Measurements from ENCODE around the gene NRG3.

Gene NRG3

DNA sequence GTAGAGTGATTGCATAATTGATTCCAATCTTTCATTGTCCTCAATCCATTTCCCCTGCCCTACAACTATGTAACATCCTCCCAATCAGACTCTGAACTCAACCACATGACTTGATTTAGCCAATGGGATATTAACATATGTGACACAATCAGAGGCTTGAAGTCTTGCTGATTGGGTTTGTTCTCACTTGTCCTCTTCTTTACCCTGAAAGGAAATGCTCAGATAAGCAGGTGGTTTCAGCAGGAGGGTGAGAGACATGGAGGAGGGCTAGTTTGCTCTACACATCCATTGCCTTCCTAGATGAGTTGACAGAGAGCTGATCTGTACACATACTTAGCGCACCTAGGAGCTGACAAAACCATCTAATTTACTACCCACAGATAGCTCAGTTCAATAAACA, 669.4 kb downstream of the NRG3 start:
- Histone ChIP-seq H3K4me1 (ENCODE audit: control insufficient read depth, insufficient read depth, low read length) (no peaks in the 10 kb centered on the region), H3K9me3 (ENCODE audit: control insufficient read depth, low read length) (no peaks in the 10 kb centered on the region), H3K27me3 (replicated peaks; ENCODE audit: control insufficient read depth, insufficient read depth, low read length) (no peaks in the 10 kb centered on the region)

DNA sequence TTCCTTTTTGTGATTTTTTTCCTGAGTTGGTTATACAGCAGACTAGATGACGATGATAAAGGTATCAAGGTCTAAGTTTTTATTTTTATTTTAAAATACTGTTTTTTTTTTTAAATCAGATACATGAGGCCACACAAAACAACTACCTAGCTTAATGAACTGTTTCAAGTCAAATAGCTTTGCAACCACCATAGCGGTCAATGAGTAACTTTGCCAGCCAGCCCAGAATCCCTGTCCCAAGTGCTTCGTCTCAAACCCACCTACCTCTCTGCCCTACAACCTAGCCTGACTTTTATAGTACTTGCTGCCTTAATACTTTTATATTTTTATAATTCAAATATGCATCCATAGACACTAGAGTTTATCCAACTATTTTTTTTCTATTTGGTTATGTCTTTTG, 676.5 kb downstream of the NRG3 start:
- Histone ChIP-seq H3K9ac (ENCODE audit: low read length) (no peak overlapping the region), H3K4me1 (ENCODE audit: control insufficient read depth, insufficient read depth, low read length) (no peaks in the 10 kb centered on the region), H3K36me3 (ENCODE audit: control insufficient read depth, insufficient read depth, low read length, severe bottlenecking) (no peaks in the 10 kb centered on the region), H3K27me3 (replicated peaks; ENCODE audit: control insufficient read depth, insufficient read depth, low read length) (no peaks in the 10 kb centered on the region), H3K9me3 (ENCODE audit: control insufficient read depth, low read length) (no peaks in the 10 kb centered on the region), H3K4me3 (ENCODE audit: low read length) (no peak overlapping the region)
- no peak for DNase-seq (ENCODE audit: low read depth)

More for the DNA sequence above, 669.4 kb downstream of the NRG3 start:
- no peaks in the 10 kb centered on the region for H3K36me3 ChIP-seq (ENCODE audit: control insufficient read depth, insufficient read depth, low read length, severe bottlenecking)
- DNase-seq (ENCODE audit: low read depth): no peak
- H3K4me3 ChIP-seq (ENCODE audit: low read length): no peak overlapping the region
- H3K9ac ChIP-seq (ENCODE audit: low read length): no peak overlapping the region

DNA sequence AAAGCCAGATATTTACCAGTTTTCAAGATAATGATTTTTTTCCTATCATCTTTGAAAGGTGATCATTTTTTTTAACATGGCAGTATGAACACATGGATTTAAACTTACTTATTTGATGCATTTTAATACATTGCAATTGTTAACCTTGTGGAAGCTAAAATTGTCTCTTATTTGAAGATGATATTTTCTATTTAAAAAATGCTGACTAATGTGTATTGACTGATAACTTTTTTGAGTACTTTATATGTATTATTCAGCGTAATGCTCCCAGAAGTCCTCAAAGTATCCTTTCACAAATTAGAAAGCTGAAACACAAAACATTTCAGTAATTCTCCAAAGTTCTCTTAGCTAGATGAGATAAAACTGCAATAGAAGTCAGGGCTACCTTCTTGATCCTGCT, 677.3 kb downstream of the NRG3 start:
- Histone ChIP-seq H3K9me3 (ENCODE audit: control insufficient read depth, low read length) (no peaks in the 10 kb centered on the region), H3K36me3 (ENCODE audit: control insufficient read depth, insufficient read depth, low read length, severe bottlenecking) (no peaks in the 10 kb centered on the region), H3K4me3 (ENCODE audit: low read length) (no peak overlapping the region), H3K27me3 (replicated peaks; ENCODE audit: control insufficient read depth, insufficient read depth, low read length) (no peaks in the 10 kb centered on the region), H3K4me1 (ENCODE audit: control insufficient read depth, insufficient read depth, low read length) (no peaks in the 10 kb centered on the region), H3K9ac (ENCODE audit: low read length) (no peak overlapping the region)
- no peak for DNase-seq (ENCODE audit: low read depth)

DNA sequence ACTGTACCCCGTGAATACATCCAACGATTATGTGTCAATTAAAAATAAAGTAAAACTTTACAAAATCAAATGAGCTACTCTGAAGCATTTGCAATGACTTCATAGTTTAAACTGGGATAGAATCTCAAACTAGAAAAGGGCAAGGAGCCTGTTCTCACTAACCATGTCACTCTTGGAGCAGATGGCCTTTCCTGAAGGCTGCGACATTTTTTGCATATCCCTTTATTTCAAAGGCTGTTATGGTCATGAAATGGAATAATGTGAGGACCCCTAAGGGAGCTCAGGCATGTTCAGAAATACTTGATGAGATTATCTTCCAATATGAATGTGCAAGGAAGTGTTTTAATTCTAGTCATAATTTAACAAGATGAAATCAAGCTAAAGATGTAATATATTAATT, 679.4 kb downstream of the NRG3 start:
- DNase-seq (ENCODE audit: low read depth): no peak
- Histone ChIP-seq H3K9ac (ENCODE audit: low read length) (no peak overlapping the region), H3K27me3 (replicated peaks; ENCODE audit: control insufficient read depth, insufficient read depth, low read length) (no peaks in the 10 kb centered on the region), H3K4me3 (ENCODE audit: low read length) (no peak overlapping the region), H3K36me3 (ENCODE audit: control insufficient read depth, insufficient read depth, low read length, severe bottlenecking) (no peaks in the 10 kb centered on the region), H3K4me1 (ENCODE audit: control insufficient read depth, insufficient read depth, low read length) (no peaks in the 10 kb centered on the region), H3K9me3 (ENCODE audit: control insufficient read depth, low read length) (no peaks in the 10 kb centered on the region)

DNA sequence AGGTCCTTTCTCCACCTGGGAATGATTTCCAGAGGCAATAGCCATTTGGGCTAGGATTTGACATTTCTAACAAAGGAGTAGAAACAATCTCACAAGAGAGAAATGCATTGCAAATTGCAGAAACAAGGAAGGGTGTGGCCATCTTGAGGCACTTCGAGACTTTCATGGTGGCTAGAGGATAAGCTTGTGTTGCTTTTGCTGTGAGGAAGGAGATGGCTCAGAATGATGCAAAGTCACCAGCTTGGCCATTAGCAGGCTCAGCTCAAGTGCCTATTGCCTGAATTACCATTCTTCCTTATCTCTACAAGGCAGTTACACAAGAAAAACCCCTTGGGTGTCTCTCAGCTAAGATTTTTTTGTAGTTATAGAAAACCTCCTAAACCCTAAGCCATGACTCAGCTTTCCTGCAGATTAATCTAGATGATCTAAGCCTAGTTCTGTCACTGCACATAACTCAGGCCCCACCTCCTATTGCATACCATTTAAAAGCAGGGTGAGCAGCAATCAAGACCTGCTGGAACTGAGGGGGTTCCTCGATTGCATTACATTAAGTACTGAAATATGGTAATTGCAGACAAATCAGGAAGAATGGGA, 683.1 kb downstream of the NRG3 start:
- DNase-seq (ENCODE audit: low read depth): no peak
- H3K36me3 ChIP-seq (ENCODE audit: control insufficient read depth, insufficient read depth, low read length, severe bottlenecking): no peaks in the 10 kb centered on the region
- H3K4me3 ChIP-seq (ENCODE audit: low read length): no peak overlapping the region
- no peaks in the 10 kb centered on the region for H3K4me1 ChIP-seq (ENCODE audit: control insufficient read depth, insufficient read depth, low read length)
- H3K9me3 ChIP-seq (ENCODE audit: control insufficient read depth, low read length): no peaks in the 10 kb centered on the region
- H3K27me3 ChIP-seq (replicated peaks; ENCODE audit: control insufficient read depth, insufficient read depth, low read length): no peaks in the 10 kb centered on the region
- no peak overlapping the region for H3K9ac ChIP-seq (ENCODE audit: low read length)

DNA sequence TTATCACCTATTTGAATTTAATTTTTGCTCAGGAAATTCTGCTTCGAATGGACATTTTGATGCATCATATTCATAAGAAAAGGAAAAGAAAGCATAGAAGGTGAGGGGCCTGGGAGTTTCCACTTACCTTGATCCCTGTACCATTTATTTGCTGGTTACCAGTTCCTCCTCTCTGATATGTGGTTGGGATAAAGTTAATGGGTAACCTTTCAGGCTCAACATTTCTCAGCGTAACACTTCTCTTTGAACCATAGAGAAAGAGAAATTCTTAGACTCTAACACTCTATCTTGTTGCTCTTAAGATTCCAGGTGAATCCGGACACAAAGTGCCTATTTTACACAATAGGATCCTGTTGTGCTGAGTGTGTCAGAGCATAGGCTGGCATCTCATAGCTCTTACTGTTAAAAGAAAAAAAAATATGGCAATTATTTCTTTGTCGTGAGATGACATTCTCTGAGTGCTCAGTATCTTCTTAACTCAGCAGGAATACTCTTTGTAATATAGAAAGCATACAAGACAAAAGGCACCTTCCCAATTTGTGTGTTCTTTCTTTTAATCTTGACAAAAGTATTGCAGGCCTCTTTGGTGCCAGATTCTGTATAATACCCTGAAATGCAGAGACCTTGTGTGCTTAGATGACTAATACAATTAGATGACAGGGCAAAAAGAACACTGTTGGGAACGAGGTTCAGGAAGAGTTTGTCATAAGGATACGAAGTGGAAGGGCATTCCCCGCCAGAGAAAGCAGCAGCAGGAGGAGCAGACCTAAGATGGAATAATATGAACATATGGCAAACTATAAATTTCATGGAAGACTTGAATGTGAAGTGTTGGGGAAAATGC, 689.6 kb downstream of the NRG3 start:
- Histone ChIP-seq H3K4me3 (ENCODE audit: low read length) (no peak overlapping the region), H3K36me3 (ENCODE audit: control insufficient read depth, insufficient read depth, low read length, severe bottlenecking) (no peaks in the 10 kb centered on the region), H3K4me1 (ENCODE audit: control insufficient read depth, insufficient read depth, low read length) (no peaks in the 10 kb centered on the region), H3K27me3 (replicated peaks; ENCODE audit: control insufficient read depth, insufficient read depth, low read length) (no peaks in the 10 kb centered on the region), H3K9ac (ENCODE audit: low read length) (no peak overlapping the region), H3K9me3 (ENCODE audit: control insufficient read depth, low read length) (no peaks in the 10 kb centered on the region)
- no peak for DNase-seq (ENCODE audit: low read depth)

DNA sequence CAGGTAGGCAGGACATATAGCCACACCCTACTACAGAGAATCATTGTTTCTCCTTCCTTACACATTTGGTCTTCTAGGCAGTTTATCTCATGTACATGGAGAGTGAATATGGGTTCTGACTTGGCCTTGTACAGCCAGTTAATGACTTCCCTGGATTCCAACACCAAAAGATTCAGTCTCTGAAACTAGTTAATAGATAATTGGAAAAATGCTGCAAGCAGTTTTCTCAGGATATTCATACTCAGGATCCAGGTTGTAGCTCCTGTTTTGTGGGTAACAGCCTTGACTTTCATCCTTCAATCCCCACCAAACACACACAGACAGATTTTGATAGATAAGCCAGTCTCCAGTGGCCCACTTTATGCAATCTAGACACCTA, 690.2 kb downstream of the NRG3 start:
- no peaks in the 10 kb centered on the region for H3K4me1 ChIP-seq (ENCODE audit: control insufficient read depth, insufficient read depth, low read length)
- no peaks in the 10 kb centered on the region for H3K27me3 ChIP-seq (replicated peaks; ENCODE audit: control insufficient read depth, insufficient read depth, low read length)
- no peak for DNase-seq (ENCODE audit: low read depth)
- no peak overlapping the region for H3K4me3 ChIP-seq (ENCODE audit: low read length)
- no peak overlapping the region for H3K9ac ChIP-seq (ENCODE audit: low read length)
- H3K9me3 ChIP-seq (ENCODE audit: control insufficient read depth, low read length): no peaks in the 10 kb centered on the region
- H3K36me3 ChIP-seq (ENCODE audit: control insufficient read depth, insufficient read depth, low read length, severe bottlenecking): no peaks in the 10 kb centered on the region

DNA sequence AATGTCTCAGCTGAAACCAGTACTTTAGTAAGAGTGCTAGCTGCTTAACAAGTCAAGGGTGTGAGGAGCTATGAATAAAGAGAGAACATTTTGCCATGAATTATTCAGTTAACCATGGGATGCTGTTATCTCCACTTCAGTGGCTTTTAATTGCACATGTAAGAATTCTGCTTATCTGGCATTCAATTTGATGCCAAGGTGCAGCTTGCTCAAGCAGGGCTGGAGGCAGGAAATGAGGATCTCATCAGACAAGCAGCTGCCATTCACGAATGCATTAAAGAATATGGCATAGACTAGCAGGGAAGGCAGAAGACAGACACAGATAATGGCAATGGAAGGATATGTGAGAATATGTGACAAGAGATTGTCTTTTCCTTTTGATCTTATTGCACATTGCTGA, 697.8 kb downstream of the NRG3 start:
- Histone ChIP-seq H3K27me3 (replicated peaks; ENCODE audit: control insufficient read depth, insufficient read depth, low read length) (no peaks in the 10 kb centered on the region), H3K9ac (ENCODE audit: low read length) (no peak overlapping the region), H3K36me3 (ENCODE audit: control insufficient read depth, insufficient read depth, low read length, severe bottlenecking) (no peaks in the 10 kb centered on the region), H3K4me3 (ENCODE audit: low read length) (no peak overlapping the region), H3K9me3 (ENCODE audit: control insufficient read depth, low read length) (no peaks in the 10 kb centered on the region), H3K4me1 (ENCODE audit: control insufficient read depth, insufficient read depth, low read length) (no peaks in the 10 kb centered on the region)
- DNase-seq (ENCODE audit: low read depth): no peak

DNA sequence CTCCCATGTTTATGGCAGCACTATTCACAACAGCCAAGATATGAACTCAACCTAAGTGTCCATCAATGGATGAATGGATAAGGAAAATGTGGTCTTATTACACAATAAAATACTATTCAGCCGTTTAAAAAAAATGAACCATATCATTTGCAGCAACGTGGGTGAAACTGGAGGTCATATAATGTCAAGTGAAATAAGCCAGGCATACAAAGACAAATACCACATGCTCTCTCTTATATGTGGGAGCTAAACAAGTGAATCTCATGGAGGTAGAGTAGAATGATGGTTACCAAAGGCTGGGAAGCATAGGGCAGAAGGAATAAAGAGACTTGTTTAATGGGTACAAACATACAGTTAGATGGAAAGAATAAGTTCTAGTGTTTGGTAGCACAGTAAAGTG, 699.1 kb downstream of the NRG3 start:
- Histone ChIP-seq H3K9me3 (ENCODE audit: control insufficient read depth, low read length) (no peaks in the 10 kb centered on the region), H3K9ac (ENCODE audit: low read length) (no peak overlapping the region), H3K4me3 (ENCODE audit: low read length) (no peak overlapping the region), H3K4me1 (ENCODE audit: control insufficient read depth, insufficient read depth, low read length) (no peaks in the 10 kb centered on the region), H3K36me3 (ENCODE audit: control insufficient read depth, insufficient read depth, low read length, severe bottlenecking) (no peaks in the 10 kb centered on the region), H3K27me3 (replicated peaks; ENCODE audit: control insufficient read depth, insufficient read depth, low read length) (no peaks in the 10 kb centered on the region)
- no peak for DNase-seq (ENCODE audit: low read depth)

DNA sequence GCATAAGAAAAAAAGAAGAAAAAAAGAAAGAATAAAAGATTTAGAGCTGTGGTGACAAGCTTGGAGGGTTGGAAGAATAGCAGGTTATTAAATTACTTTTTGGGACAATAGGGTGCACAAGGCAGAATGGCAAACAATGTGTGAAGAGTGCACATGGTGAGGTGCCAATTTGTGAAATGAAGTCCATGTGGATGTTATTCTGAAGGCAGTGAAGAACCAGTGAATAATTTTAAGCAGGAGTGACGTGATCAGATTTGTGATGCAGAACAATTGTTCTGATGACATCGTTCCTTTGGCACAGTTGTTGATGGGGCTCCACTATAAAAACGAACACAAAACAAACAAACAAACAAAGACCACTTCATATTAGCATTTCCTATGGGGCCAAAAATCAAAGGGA, 700.3 kb downstream of the NRG3 start:
- no peaks in the 10 kb centered on the region for H3K36me3 ChIP-seq (ENCODE audit: control insufficient read depth, insufficient read depth, low read length, severe bottlenecking)
- H3K4me3 ChIP-seq (ENCODE audit: low read length): no peak overlapping the region
- H3K9ac ChIP-seq (ENCODE audit: low read length): no peak overlapping the region
- H3K9me3 ChIP-seq (ENCODE audit: control insufficient read depth, low read length): no peaks in the 10 kb centered on the region
- no peaks in the 10 kb centered on the region for H3K4me1 ChIP-seq (ENCODE audit: control insufficient read depth, insufficient read depth, low read length)
- no peak for DNase-seq (ENCODE audit: low read depth)
- no peaks in the 10 kb centered on the region for H3K27me3 ChIP-seq (replicated peaks; ENCODE audit: control insufficient read depth, insufficient read depth, low read length)

DNA sequence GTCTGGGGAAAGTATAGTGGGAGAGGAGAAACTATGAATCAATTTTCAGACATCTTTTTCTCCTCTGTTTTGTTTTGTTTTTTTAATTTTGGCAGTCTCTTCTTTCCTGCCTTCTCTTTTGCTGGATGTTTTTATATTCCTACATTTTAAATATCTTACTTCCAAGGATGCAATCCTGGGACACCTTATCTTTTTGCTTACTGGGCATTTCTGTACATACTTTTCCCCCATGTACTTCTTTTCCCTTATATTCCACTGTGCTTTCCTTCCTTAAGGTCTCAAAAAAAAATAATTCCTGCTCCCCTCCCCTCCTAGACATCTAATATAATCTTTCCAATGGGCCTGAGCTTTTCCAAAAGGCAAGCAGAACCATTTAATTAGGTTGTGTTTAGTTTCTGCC, 701.1 kb downstream of the NRG3 start:
- DNase-seq (ENCODE audit: low read depth): no peak
- no peaks in the 10 kb centered on the region for H3K27me3 ChIP-seq (replicated peaks; ENCODE audit: control insufficient read depth, insufficient read depth, low read length)
- H3K4me1 ChIP-seq (ENCODE audit: control insufficient read depth, insufficient read depth, low read length): no peaks in the 10 kb centered on the region
- H3K9ac ChIP-seq (ENCODE audit: low read length): no peak overlapping the region
- H3K9me3 ChIP-seq (ENCODE audit: control insufficient read depth, low read length): no peaks in the 10 kb centered on the region
- H3K36me3 ChIP-seq (ENCODE audit: control insufficient read depth, insufficient read depth, low read length, severe bottlenecking): no peaks in the 10 kb centered on the region
- no peak overlapping the region for H3K4me3 ChIP-seq (ENCODE audit: low read length)

DNA sequence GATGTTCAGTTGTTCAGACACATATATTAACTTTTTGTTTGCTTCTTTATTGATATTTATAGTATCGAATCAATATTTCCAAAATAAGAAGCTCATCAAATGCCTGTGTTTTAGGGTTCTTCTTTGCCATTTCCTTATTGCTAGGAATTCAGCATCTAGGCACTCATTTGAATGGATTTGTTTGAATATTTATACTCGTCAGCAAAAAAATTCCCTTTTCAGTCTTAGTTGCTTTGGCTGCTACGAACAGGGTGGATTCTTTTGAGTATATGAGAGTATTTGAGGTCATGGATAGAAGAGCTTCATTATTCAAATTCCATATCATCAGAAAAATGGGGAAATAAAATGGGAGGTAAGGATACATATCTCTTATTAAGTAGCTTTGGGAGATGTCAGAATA, 706.9 kb downstream of the NRG3 start:
- Histone ChIP-seq H3K36me3 (ENCODE audit: control insufficient read depth, insufficient read depth, low read length, severe bottlenecking) (no peaks in the 10 kb centered on the region), H3K4me3 (ENCODE audit: low read length) (no peak overlapping the region), H3K4me1 (ENCODE audit: control insufficient read depth, insufficient read depth, low read length) (no peaks in the 10 kb centered on the region), H3K27me3 (replicated peaks; ENCODE audit: control insufficient read depth, insufficient read depth, low read length) (no peaks in the 10 kb centered on the region), H3K9me3 (ENCODE audit: control insufficient read depth, low read length) (no peaks in the 10 kb centered on the region), H3K9ac (ENCODE audit: low read length) (no peak overlapping the region)
- DNase-seq (ENCODE audit: low read depth): no peak
